Activated CD8-positive, alpha-beta memory T cell treated with anti-CD3 and anti-CD28 coated beads, Interleukin-2, amount 50 U/mL, for 24 hours (primary cell): ENCODE results near the gene SCAPER.
"Not testable (repeated sequence)": the region's sequence is repeated elsewhere in the genome, so short reads cannot be mapped to it uniquely, and the experiment has no call there.

Experiments
- DNase-seq: peaks from one replicate; pipeline ENCODE4 v3.0.0-alpha.2; 2020; ENCODE audit errors: extremely low read depth

The SCAPER gene

GRCh38 chr15:76575274-76575673 is 329.9 kb downstream of the SCAPER start:
- DNase-seq = no peak

GRCh38 chr15:76572983-76573314 is 332.2 kb downstream of the SCAPER start:
- DNase-seq = no peak

GRCh38 chr15:76566276-76566675 is 338.9 kb downstream of the SCAPER start:
- DNase-seq = no peak

- DNase-seq = no peak
Measured at GRCh38 chr15:76565366-76565765, 339.8 kb downstream of the SCAPER start.

GRCh38 chr15:76555247-76555646 is 349.9 kb downstream of the SCAPER start:
- DNase-seq = no peak

GRCh38 chr15:76553564-76553963 is 351.6 kb downstream of the SCAPER start:
- DNase-seq = no peak

GRCh38 chr15:76553102-76553501 is 352.0 kb downstream of the SCAPER start:
- DNase-seq = no peak

GRCh38 chr15:76546805-76547204 is 358.3 kb downstream of the SCAPER start:
- DNase-seq = no peak

- DNase-seq = no peak
Measured at GRCh38 chr15:76533995-76534394, 371.1 kb downstream of the SCAPER start.

- DNase-seq = no peak
Measured at GRCh38 chr15:76533060-76533820, 371.9 kb downstream of the SCAPER start.

- DNase-seq = no peak
Measured at GRCh38 chr15:76529911-76530310, 375.2 kb downstream of the SCAPER start.

- DNase-seq = no peak
Measured at GRCh38 chr15:76526111-76526510, 379.0 kb downstream of the SCAPER start.

GRCh38 chr15:76517910-76518309 is 387.2 kb downstream of the SCAPER start:
- DNase-seq = no peak

- DNase-seq = no peak
Measured at GRCh38 chr15:76514282-76514681, 390.9 kb downstream of the SCAPER start.

GRCh38 chr15:76512971-76513370 is 392.2 kb downstream of the SCAPER start:
- no peak for DNase-seq

- DNase-seq = not testable (repeated sequence)
Measured at GRCh38 chr15:76510663-76511062, 394.5 kb downstream of the SCAPER start.

GRCh38 chr15:76503804-76504203 is 401.3 kb downstream of the SCAPER start:
- DNase-seq = no peak

- no peak for DNase-seq
Measured at GRCh38 chr15:76503121-76503520, 402.0 kb downstream of the SCAPER start.

- DNase-seq = no peak
Measured at GRCh38 chr15:76502678-76503077, 402.5 kb downstream of the SCAPER start.

- DNase-seq = not testable (repeated sequence)
Measured at GRCh38 chr15:76502185-76502584, 403.0 kb downstream of the SCAPER start.

GRCh38 chr15:76501726-76502125 is 403.4 kb downstream of the SCAPER start:
- DNase-seq = no peak

GRCh38 chr15:76501011-76501410 is 404.1 kb downstream of the SCAPER start:
- DNase-seq = no peak

- no peak for DNase-seq
Measured at GRCh38 chr15:76495487-76495886, 409.7 kb downstream of the SCAPER start.

GRCh38 chr15:76492538-76492937 is 412.6 kb downstream of the SCAPER start:
- no peak for DNase-seq
